GM21529 (cell line): ENCODE data around the gene LAMA4.

Source experiments
- ATAC-seq: cut with Tn5 transposase; IDR thresholded peaks from one replicate; pipeline ENCODE4 v1.9.1; 2021; ENCODE audit not compliant: unreplicated experiment

Gene LAMA4

GRCh38 chr6:112279031-112279935 is 24.9 kb upstream of the LAMA4 start:
- no peak for ATAC-seq

DNA sequence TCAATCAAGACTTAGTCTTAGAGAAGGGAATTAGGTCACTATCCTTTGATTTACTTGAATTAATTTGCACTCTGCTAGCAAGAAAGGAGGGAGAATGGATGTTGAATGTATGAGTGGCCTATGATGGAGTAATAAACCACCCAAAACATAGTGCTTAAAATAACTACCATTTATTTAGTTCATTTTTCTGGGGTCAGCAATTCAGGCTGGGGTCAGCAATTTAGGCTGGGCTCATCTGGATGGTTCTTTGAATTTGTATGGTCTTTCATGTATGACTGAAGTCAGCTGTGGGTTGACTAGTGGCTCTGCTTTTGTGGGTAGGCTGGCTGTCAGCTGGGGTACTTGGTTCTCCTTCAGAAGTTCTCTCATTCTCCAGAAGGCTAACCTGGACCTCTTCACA is 21.0 kb upstream of the LAMA4 start:
- ATAC-seq = no peak

- ATAC-seq = no peak
Observed at GRCh38 chr6:112274774-112275173, 20.4 kb upstream of the LAMA4 start.

DNA sequence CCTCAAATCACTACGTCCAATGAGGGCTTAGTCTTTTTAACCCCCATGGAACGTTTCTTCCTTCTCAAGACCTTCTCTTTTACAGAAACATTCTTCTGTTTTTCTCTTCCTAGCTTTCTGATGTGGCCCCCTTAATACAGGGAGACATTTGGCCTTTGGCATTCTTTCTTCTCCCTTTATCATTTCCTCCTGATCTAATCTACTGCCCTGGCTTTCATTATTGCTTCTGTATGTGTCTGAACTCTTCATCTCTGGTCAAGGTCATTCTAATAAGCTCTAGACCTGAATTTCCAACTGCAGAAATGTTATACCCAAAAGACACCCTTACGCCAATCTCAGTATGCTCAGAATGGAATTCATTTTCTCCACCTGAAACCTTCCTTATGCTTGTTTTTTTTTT is 18.4 kb upstream of the LAMA4 start:
- ATAC-seq = no peak

GRCh38 chr6:112270756-112271155 is 16.4 kb upstream of the LAMA4 start:
- no peak for ATAC-seq

DNA sequence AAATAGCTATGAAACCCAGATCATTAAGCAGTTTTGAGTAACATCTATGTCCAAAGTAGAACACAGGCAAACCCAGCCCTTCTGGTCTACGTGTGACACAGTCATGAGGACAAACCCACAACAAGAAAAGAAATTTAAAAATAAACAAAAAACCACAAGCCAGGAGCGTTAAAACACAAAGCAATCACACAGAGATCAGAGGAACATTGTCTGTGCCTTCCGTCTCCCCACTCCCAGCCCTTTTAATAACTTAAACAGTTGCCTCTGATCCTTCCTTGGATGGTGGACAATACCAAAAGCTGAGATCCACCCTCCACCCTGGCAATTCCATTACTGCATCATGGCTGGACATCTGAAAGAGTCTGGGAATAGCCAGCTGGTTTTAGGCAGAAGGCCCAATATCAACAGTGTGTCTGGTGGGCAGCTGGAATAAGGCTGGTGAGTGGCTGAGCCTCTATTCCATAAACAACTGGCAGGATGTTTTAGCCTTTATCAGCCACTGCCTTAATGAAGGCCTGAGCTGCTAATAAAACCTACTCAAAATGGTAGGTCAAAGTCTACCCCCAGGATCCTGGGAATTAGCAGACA is 15.7 kb upstream of the LAMA4 start:
- ATAC-seq = no peak

DNA sequence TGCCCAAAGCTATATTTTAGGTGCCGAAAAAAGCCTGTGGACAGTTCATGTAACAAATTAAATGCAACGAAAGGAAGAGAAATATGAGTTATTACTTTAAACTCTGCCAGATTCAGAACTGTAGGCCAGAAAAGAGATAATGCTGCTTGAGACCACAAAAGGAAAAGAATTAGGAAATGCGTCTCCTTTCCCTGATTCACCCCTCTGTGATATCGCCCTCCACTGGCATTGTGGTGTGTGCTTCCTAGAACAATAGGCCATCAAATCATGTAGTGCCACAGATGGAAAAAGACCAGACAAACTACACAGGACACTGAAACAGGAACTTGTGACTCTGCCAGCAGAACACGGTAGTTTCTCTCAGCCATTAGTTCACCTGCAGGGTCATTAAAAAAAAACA is 14.7 kb upstream of the LAMA4 start:
- ATAC-seq = no peak

- no peak for ATAC-seq
Observed at GRCh38 chr6:112268654-112269053, 14.3 kb upstream of the LAMA4 start.

DNA sequence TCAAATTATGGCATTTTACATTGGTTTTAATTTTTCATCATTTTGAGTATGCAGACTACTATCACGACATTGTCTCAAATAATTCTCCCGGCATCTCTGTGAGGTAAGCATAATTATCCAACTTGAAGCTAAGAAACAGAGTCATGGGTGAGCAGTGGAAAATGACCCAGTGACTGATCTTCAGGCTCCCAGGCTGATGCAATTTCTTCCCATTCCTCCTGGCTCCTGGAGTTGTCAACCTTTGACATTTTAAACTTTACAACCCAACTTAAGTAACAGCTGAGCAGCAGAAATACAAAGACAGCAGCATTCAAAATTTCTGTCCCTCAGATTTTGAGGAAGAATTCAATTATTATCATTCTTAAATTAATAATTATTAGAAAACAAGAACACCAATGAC is 13.7 kb upstream of the LAMA4 start:
- ATAC-seq = no peak

DNA sequence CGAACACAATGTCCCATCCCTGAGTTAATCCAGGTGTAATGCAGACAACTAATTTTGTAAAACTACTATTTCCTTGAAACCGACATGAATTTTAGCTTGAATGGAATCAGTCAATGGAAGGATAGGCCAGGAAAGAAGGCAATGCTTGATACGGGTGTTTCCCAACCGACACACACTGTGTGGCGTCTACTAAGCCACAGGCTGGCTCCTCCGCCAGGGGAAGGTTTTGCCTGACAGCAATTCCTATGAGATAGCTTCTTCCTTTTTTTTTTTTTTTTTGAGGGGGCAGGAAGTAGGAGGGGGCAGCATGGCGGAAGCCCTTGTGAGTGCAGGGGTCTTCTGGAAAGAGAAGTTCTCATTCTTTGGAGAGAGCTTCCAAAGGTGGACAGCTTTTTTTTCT is 12.0 kb upstream of the LAMA4 start:
- ATAC-seq = no peak

- no peak for ATAC-seq
Observed at GRCh38 chr6:112259337-112259675, 4.9 kb upstream of the LAMA4 start.

GRCh38 chr6:112258642-112259336 is 4.4 kb upstream of the LAMA4 start:
- no peak for ATAC-seq

- no peak for ATAC-seq
Observed at GRCh38 chr6:112257178-112257855, 3.0 kb upstream of the LAMA4 start.

GRCh38 chr6:112254921-112255320 is 554 bp upstream of the LAMA4 start:
- no peak for ATAC-seq

- ATAC-seq = no peak
Observed at GRCh38 chr6:112253498-112253840, 898 bp downstream of the LAMA4 start.

DNA sequence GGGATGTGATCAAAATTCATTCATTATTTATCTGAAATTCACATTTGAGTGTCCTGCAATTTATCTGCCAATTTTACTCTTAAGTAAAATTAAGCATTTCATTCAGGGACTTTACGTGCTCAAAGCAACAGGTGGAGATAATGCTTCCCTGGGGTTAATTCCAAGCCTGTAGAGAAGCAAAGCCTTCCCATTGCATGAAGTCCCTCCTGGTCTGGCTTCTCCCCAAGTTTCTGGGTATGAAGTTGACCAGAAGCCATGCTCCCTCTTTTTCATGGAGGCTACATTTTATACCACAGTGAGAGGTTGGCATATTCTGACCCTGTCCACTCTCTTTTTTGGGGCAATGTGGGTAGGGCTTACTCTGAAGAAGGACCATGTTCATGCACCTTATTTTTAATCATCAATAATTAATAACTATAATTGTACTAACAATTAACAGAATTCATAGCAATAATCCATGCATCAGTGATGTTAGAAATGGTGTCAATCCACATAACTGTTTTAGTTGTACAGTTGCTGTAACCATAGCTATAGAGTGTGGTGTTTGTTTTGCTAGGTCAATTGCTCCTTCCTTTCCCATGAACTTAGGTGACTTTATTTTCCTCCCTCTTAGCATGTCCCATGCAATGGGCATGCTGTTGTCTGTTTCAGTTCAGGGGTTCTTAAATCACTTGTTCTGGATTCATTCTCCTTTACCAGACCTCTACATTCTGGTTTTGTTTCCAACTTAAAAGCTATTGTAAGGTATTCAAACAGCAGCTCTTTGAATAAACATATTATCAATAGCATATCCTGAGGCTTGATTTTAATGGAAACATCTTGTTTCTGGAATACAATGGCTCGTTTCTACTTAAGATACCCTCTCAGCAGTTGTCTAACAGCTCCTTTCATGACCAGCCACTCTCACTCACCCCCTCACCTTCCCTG is 1.5 kb downstream of the LAMA4 start:
- ATAC-seq = no peak

DNA sequence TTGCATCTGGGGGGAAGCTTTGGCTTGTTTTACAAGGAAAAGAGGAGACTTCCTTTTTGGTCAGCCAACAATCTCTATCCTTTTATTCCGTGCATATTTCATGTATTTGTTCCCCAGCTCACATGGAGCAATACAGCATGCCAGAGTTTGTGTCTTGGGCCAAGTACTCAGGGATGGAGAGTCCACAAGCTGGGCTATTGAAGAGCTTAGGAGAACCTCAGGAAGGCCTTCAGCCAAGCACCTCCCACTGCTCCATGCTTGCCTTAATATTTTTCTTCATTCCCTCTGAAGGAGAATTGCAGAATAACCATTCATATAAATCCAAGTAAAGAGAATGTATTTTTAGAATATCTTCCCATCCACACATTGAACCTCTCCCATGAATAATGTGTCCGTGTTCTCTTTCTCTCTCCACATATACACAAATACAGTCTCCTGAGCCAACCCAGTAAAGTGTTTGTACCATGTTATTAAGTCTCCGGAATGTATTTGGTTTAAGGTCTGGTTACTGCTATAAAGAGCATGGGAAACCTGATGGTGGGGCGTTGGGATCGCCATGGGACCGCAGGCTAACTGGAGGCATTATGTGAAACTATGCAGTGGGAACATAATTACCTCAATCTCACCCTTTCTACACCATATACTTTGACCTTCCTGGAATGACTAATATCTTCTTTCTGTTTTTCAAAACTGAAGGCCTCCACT is 3.0 kb downstream of the LAMA4 start:
- ATAC-seq = no peak

- ATAC-seq = no peak
Observed at GRCh38 chr6:112249489-112249888, 4.9 kb downstream of the LAMA4 start.

- no peak for ATAC-seq
Observed at GRCh38 chr6:112247275-112247674, 7.1 kb downstream of the LAMA4 start.
